Activated CD4-positive, alpha-beta T cell treated with anti-CD3 and anti-CD28 coated beads, Interleukin-2, amount 10 ng/mL, durations not matched to agents 24 days and 14 days (primary cell): Measurements from ENCODE around the gene ZNF428. TPM values are rescaled to one million over a fixed set of nuclear protein-coding genes. Genes with fewer than 3 reads are reported as not detected.
A peak's percentile ranks its signal among the peaks of the same experiment; 100 is the strongest.

Source experiments
- DNase-seq: peaks from one replicate; pipeline ENCODE4 v3.0.0; 2022
- H3K27ac Mint-ChIP-seq: one replicate; pipeline ENCODE4 v1.8.0; 2022; ENCODE audit warnings: mild to moderate bottlenecking, mixed read lengths
- H3K27me3 Mint-ChIP-seq: one replicate; pipeline ENCODE4 v1.8.0; 2022; ENCODE audit warnings: mixed read lengths
- H3K36me3 Mint-ChIP-seq: one replicate; pipeline ENCODE4 v1.8.0; 2022; ENCODE audit warnings: low read depth, mild to moderate bottlenecking, mixed read lengths
- H3K4me1 Mint-ChIP-seq: one replicate; pipeline ENCODE4 v1.8.0; 2021; ENCODE audit warnings: mixed read lengths
- H3K4me3 Mint-ChIP-seq: one replicate; pipeline ENCODE4 v1.8.0; 2022; ENCODE audit warnings: mild to moderate bottlenecking, moderate library complexity, mixed read lengths
- H3K9me3 Mint-ChIP-seq: one replicate; pipeline ENCODE4 v1.8.0; 2021; ENCODE audit warnings: mixed read lengths
- intact Hi-C: fragments of 100-400 bp; cut with micrococcal nuclease; formaldehyde crosslinking; loops from one replicate; pipeline ENCODE4 v1.15.1; 2023
- total RNA-seq: library from RNA; stranded (reverse); gene quantifications from 2 replicates; pipeline ENCODE4 v1.2.3, GENCODE V29; 2022

Gene ZNF428
- total RNA-seq, 1 donor from 2014 or later = 19.4 TPM

DNA sequence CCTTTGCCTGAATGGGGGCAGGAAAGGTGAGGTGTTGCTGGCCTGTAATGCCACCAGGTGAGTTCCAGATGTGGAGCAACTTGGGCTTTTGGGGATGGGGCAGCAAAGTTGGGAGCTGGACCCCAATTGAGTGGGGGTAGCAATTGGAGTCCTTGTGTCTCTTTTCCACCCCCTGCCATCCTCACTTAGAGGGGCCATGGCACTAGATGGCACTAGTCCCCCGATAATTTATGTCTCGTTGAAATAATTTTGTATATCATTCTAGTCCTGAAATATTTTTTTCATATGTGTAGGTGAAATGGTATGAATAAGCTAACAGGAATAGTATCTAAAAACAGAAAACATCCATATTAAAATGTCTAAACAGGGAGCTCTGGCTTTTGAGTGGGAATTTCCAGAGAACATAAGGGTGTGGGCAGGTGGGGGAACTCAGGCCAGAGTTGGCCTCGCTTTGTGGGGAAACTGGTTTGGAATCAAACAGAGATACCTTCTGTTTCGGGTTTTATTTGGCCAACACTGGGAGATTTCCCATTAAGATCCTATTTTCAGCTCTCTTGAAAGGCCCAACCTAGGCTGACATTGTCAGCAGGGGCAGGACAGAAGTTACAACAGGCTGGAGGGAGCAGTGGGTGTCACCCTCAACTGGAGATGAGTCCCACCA, 19.7 kb downstream of the ZNF428 start:
- Mint-ChIP-seq H3K9me3 (no peaks in the 10 kb centered on the region), H3K4me3 (no peak overlapping the region), H3K36me3 (peaks cover 21% of the 10 kb centered on the region), H3K27ac (no peak overlapping the region), H3K4me1 (peaks cover 25% of the 10 kb centered on the region), H3K27me3 (no peaks in the 10 kb centered on the region)
- no peak for DNase-seq
- intact Hi-C loops = loop anchor here (10.0 kb wide), 1 partner anchor 905 kb away; the partner anchor contains the start of gene ZNF180

DNA sequence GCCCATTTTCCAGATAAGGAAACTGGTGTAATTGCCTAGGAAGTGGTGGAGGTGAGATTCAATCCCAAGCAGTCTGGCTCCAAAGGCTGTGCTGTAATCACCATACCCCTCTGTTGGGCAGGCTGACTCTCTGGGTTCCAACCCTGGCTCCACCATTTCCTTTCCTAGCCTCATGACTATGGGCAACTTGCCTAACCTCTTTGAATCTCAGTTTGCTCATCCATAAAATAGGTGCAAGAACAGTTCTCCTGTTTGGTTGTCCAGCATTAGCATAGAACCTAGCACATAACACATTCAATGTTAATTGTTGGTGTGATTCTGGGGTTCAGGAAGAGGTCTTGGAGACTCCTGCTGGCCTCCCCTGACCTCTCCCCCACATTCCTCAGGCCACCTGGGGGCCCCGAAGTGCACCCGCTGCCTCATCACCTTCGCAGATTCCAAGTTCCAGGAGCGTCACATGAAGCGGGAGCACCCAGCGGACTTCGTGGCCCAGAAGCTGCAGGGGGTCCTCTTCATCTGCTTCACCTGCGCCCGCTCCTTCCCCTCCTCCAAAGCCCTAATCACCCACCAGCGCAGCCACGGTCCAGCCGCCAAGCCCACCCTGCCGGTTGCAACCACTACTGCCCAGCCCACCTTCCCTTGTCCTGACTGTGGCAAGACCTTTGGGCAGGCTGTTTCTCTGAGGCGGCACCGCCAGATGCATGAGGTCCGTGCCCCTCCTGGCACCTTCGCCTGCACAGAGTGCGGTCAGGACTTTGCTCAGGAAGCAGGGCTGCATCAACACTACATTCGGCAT, 20.8 kb downstream of the ZNF428 start:
- Mint-ChIP-seq H3K27ac (peak overlapping the region; percentile 29), H3K36me3 (peaks cover 23% of the 10 kb centered on the region), H3K4me3 (no peak overlapping the region), H3K4me1 (peaks cover 29% of the 10 kb centered on the region), H3K9me3 (no peaks in the 10 kb centered on the region), H3K27me3 (no peaks in the 10 kb centered on the region)
- intact Hi-C loops = loop anchor here (10.0 kb wide), 1 partner anchor 906 kb away; the partner anchor contains the start of gene ZNF180
- DNase-seq = no peak

DNA sequence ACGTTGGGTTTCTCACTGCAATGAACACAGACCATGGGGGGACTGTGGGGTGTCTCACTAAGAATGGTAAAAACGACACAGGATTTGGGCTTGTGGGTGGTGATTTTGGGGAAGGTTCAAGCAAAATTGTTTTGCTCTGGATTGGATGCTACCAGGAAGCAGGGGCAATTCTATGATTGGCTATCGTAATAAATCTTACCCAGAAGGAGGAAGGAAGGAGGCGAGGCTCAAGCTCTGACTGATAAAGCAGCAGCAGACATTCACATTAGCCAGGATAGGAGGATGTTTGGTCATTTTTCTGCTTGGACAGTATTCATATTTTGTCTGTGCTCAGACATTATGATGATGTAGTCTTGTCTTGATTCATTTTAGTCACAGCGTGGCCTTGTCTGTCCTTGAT, 21.6 kb downstream of the ZNF428 start:
- H3K4me1 Mint-ChIP-seq = peaks cover 33% of the 10 kb centered on the region
- H3K36me3 Mint-ChIP-seq = peaks cover 29% of the 10 kb centered on the region
- no peaks in the 10 kb centered on the region for H3K27me3 Mint-ChIP-seq
- no peaks in the 10 kb centered on the region for H3K9me3 Mint-ChIP-seq
- no peak for DNase-seq
- intact Hi-C loops = loop anchor here (2.0 to 10.0 kb wide), 4 partner anchors 65 to 907 kb away; partner anchors contain the start of genes SMG9, ZNF180 and ZNF575
- peak overlapping the region; percentile 96 for H3K27ac Mint-ChIP-seq
- peak overlapping the region; percentile 96 for H3K4me3 Mint-ChIP-seq

DNA sequence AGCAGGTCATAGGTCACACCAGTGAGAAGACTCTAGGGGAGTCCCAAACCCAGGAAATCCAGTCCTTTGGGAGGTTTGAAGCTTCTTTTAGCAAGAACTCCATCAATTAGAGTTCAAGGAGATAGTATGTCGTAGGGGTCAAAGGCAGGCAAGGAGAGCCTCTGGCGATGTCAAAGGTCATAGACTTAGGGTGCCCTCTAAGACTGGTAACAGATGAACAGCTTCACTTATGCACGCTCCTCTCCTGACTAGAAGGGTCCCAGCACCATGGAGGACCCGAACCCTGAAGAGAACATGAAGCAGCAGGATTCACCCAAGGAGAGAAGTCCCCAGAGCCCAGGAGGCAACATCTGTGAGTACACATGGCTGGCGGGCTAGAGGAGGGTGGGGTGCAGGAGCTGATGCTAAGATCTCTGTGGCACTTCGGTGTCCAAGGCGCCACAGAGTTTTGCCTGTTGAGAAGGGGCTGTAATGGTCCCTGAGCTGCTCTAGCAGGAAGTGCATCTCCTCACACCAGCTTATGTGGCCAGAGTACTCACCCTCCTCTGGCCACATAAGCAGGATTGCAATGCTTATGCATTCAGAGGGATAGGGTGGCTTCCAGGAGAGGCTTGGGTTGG, 22.5 kb downstream of the ZNF428 start:
- Mint-ChIP-seq H3K4me3 (peak overlapping the region; percentile 96), H3K4me1 (peaks cover 33% of the 10 kb centered on the region), H3K27ac (peak overlapping the region; percentile 96), H3K27me3 (no peaks in the 10 kb centered on the region), H3K36me3 (peaks cover 32% of the 10 kb centered on the region), H3K9me3 (no peaks in the 10 kb centered on the region)
- intact Hi-C loops = loop anchor here (1.0 to 10.0 kb wide), 7 partner anchors 22 to 908 kb away; partner anchors contain the start of genes ETHE1, PINLYP, SMG9 and XRCC1
- no peak for DNase-seq

DNA sequence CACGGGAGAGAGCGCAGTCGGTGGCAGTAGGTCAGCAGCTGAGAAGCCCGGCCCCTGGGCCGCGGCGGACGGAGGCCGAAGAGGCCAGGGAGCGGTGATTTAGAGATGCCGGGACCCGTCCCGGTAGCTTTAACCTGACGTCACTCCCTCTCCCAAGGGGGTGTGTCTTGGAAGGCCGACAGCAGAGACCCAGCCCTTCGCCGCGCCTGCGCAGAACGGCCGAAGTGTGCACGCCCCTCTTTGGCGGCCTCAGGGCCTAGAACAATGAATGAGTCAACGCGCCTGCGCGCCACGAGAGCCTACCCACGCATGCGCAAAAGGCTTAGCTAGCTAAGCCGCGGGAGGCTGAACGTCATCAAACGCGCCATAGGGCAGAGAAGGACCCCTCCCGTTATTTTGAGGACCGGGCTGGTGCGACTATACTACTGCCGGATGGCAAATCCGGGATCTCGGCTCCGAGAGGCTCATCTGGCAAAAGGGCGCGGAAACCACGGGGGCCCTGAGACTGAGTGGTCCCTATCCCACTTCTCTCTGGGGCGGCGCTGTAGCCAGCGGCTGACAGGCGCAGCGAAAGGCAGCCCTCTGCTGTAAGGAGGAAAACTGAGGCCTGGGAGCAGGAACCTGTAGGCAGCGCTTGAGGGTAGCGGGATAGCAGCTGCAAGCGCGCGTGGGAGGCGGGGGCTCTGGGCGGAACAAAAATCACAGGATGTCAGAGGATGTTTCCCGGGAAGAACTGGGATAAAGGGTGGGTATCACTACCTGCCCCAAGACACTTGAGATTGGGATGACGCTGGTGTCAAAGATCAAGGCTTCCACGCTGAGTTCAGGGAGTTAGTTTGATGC, 23.2 kb downstream of the ZNF428 start, which contains the start of the genes IRGQ and ZNF576:
Gene IRGQ (minus strand): TSS at position 136 of the 843 bp plus-strand sequence. CDS start 796 bp downstream, outside the sequence.
Gene ZNF576 (plus strand): TSS at position 597 of the 843 bp plus-strand sequence. CDS start 514 bp downstream, outside the sequence.
- intact Hi-C loops = loop anchor here (1.0 to 10.0 kb wide), 7 partner anchors 21 to 909 kb away; partner anchors contain the start of genes ETHE1, PINLYP, SMG9 and XRCC1
- Mint-ChIP-seq H3K27me3 (no peaks in the 10 kb centered on the region), H3K27ac (peak within 1 kb of the TSS; percentile 96), H3K4me1 (peaks cover 33% of the 10 kb centered on the region), H3K36me3 (peaks cover 34% of the 10 kb centered on the region), H3K9me3 (no peaks in the 10 kb centered on the region), H3K4me3 (peak within 1 kb of the TSS; percentile 96)
- peak; percentile 100 for DNase-seq

DNA sequence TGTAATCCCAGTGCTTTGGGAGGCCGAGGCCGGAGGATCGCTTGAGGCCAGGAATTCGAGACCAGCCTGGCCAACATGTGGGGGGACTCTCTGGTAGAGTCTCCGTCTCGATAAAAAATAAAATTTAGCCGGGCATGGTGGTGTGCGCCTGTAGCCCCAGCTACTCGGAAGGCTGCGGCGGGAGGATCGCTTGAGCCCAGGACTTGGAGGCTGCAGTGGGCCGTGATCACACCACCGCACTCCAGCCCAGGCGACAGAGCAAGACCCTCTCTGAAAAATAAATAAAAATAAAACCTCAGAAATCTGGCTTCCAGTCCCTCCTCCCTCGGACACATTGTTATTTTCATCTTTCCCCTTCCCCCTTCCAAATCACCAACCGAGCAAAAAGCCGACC, 23.8 kb downstream of the ZNF428 start:
- Mint-ChIP-seq H3K27ac (peak overlapping the region; percentile 96), H3K4me3 (peak overlapping the region; percentile 96)
- intact Hi-C loops = loop anchor here (10.0 kb wide), 1 partner anchor 909 kb away; the partner anchor contains the start of gene ZNF180

DNA sequence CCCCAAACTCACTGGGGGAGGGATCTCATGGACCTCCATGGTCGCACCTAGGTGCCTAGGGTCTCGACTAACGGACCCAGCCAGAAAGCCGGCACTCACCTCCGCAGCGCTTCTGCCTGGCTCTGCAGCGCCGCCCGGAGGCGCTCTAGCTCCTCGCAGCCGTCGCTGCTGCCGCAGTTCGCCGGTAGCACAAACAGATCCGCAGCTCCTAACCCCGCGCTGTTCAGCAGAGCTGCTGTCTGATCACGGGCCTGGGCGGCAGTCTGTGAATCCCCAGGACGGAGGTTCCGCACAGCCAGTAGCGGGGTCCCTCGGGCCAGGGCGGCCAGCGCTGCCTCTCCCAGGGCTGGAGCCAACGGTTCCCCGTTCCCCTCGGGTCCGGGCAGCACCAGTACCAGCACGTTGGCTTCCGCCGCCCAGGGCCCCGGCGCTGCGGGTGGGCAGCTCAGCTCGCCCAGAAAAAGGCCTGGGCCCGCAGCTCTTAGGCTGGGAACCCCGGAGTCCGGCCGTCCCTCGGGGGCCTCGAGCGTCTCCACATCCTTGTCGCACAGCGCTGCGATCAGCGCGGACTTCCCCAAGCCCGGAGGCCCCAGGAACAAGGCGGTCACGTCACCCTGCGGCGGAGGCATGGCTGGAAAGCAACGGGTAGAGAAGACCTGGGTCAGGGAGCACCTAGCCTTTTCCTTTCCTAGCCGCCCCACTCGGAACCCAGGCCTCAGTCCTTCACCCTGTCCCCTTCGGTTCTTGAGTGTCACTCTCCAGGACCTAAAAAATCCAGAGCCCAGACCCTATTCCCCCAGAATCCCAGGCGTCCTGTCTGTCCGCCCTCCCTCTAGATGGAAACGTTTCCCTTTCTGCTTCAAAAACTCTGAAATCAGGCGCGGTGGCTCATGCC, 24.5 kb downstream of the ZNF428 start:
- no peaks in the 10 kb centered on the region for H3K9me3 Mint-ChIP-seq

More for the DNA sequence above, 23.8 kb downstream of the ZNF428 start:
- Mint-ChIP-seq H3K27me3 (no peaks in the 10 kb centered on the region), H3K4me1 (peaks cover 33% of the 10 kb centered on the region), H3K36me3 (peaks cover 38% of the 10 kb centered on the region), H3K9me3 (no peaks in the 10 kb centered on the region)
- no peak for DNase-seq

DNA sequence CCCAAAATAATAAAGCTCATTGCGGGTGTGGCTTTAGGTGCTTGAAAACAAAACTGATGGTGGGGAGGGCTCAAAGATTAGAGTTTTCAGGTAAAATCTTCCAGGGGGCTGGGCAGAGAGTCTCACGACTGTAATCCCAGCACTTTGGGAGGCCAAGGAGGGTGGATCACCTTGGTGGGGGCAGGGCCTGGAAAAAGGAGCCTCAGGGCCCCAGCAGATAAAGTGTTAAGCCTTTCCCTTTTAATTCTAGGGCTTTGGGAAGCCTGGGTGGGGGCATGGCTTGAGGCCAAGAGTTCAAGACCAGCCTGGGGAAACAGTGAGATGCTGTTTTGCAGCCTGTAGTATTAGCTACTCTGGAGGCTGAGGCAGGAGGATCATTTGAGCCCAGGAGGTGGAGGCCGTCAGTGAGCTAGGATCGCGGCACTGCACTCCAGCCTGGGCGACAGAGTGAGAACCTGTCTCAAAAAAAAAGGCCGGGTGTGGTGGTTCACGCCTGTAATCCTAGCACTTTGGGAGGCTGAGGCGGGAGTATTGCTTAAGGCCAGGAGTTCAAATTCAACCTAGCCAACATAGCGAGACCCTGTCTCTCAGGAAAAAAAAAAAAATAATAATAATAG, 25.2 kb downstream of the ZNF428 start:
- Mint-ChIP-seq H3K4me3 (peak overlapping the region; percentile 96), H3K36me3 (peaks cover 40% of the 10 kb centered on the region), H3K27me3 (no peaks in the 10 kb centered on the region), H3K9me3 (no peaks in the 10 kb centered on the region), H3K27ac (peak overlapping the region; percentile 14), H3K4me1 (peaks cover 35% of the 10 kb centered on the region)
- no peak for DNase-seq
- intact Hi-C loops = loop anchor here (1.0 to 10.0 kb wide), 3 partner anchors 39 to 911 kb away; partner anchors contain the start of gene ZNF180

More for the DNA sequence above, 24.5 kb downstream of the ZNF428 start:
- no peaks in the 10 kb centered on the region for H3K27me3 Mint-ChIP-seq
- peaks cover 41% of the 10 kb centered on the region for H3K36me3 Mint-ChIP-seq
- peak; percentile 93 for DNase-seq
- intact Hi-C loops = loop anchor here (1.0 to 10.0 kb wide), 3 partner anchors 40 to 910 kb away; partner anchors contain the start of gene ZNF180
- peak overlapping the region; percentile 96 for H3K27ac Mint-ChIP-seq
- H3K4me3 Mint-ChIP-seq = peak overlapping the region; percentile 96
- peaks cover 33% of the 10 kb centered on the region for H3K4me1 Mint-ChIP-seq

DNA sequence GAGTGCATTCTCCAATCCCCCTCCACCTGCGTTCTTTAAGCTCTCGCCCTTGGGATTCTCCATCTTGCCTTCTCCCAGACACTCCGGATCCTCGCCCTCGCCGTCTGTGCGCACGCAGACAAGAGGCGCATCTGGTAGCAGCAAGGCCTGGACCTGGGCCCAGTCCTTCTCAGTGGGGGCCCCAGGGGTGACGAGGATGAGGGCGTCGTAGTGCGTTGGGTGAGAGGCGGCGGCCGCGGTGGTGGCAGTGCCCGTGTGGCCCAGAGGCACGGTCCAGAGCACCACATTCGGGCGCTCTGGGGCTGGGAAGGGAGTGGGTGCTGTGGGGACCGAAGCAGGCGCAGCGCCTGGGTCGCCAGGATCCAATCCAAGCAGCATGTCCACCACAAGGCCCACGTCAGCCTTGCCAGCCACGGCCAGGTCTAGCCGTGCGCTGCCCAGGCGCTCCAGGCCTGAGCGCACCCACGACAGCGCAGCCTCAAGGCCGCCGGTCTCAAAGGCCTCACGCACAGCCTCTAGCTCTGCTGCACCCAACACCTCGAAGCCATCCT, 26.6 kb downstream of the ZNF428 start:
- DNase-seq = no peak
- Mint-ChIP-seq H3K9me3 (no peaks in the 10 kb centered on the region), H3K27me3 (no peaks in the 10 kb centered on the region), H3K4me3 (no peak overlapping the region), H3K4me1 (peaks cover 29% of the 10 kb centered on the region), H3K36me3 (peaks cover 36% of the 10 kb centered on the region), H3K27ac (no peak overlapping the region)
- intact Hi-C loops = loop anchor here (10.0 kb wide), 1 partner anchor 912 kb away; the partner anchor contains the start of gene ZNF180

DNA sequence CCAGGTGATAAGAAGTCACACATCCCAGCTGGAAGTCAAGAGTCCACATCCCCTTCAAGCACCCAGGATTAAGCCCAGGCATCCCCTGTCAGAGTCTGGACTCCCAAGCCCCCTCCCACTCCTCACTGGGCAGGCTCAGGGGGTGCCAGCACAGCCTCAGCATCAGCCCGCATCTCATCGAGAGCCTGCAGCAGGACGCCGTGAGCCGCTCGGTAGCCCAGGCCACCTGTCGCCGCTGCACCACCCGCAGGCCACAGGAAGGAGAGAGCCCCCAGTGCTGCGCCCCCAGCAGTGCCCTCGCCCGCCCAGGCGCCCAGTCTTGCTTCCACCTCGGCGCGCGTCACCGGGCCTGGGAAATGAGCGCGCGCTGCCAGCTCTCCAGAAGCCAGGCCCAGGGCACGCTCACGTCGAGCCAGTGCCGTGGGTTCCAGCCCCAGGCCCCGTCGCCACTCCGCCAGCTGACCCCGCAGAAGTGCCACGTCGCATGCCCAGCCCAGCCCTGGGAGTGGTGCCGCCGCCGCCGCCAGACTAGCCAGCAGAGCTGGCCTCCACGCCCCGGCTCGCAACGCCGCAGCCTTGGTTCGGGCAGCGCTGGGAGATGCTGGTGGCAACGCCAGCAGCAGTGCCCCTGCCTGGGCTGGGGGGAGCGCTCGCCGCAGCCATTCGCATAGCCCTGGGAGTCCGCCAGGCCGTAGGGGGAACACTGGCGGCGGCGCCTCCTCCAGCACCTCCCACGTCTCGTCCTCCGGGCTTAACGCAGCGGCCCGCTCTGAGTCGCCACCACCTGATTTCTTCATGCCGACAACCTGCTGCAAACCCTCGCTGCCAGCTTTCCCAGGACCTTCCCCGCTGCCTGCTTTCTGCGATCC, 27.3 kb downstream of the ZNF428 start:
- DNase-seq = no peak
- Mint-ChIP-seq H3K27me3 (no peaks in the 10 kb centered on the region), H3K36me3 (peaks cover 30% of the 10 kb centered on the region), H3K9me3 (no peaks in the 10 kb centered on the region), H3K4me1 (peaks cover 22% of the 10 kb centered on the region), H3K4me3 (no peak overlapping the region), H3K27ac (no peak overlapping the region)
- intact Hi-C loops = loop anchor here (10.0 kb wide), 1 partner anchor 913 kb away; the partner anchor contains the start of gene ZNF180
